HCEC 1CT (cell line): ENCODE data around the gene WHRN.

Experiments
- DNase-seq: peaks from one replicate; pipeline ENCODE4 v3.0.0-alpha.2; 2017

Gene WHRN

DNA sequence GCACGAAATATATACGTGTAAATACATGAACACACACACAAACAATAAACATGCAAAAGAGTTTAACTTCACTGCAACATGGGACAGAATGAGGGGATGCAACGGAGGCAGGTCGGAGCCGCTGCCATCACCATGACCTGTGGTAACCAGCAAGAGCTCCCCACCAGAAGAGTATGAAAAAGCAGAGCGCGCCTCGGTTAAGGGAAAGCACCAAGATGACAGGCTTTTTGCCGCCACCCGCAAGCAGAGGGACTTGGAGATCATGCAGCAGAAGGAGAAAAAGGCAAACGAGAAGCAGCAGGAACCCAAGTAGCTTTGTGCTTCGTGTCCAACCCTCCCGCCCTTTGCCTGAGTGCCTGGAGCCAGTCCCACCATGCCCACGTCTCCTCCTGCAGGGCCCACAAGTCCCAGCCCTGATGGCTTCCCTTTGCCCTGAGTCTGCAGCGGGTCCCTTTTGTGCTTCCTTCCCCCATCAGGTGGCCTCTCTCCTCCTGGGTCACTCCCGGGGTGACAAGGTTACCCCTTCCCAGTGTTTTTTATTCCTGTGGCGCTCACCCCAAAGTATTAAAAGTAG is 13.8 kb downstream of the WHRN start:
- DNase-seq, result no peak

DNA sequence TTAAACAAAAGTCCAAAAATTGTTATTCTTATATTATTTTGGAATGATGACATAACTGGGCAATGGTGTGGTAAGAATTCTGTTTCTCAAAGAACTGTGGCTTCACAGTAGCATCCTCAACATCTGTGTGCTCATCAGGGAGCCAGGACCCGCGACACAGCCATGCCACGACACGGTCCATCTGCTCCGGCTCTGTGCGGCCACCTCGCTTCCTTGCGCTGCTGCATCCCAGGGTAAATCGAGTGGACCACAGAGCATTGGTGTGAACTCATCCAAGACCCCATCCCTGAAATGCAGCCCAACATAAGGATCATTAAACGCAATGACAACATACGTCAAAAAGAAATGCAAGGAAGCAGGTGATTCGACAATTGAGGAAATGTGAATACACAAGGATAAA is 15.3 kb downstream of the WHRN start:
- DNase-seq, result no peak

DNA sequence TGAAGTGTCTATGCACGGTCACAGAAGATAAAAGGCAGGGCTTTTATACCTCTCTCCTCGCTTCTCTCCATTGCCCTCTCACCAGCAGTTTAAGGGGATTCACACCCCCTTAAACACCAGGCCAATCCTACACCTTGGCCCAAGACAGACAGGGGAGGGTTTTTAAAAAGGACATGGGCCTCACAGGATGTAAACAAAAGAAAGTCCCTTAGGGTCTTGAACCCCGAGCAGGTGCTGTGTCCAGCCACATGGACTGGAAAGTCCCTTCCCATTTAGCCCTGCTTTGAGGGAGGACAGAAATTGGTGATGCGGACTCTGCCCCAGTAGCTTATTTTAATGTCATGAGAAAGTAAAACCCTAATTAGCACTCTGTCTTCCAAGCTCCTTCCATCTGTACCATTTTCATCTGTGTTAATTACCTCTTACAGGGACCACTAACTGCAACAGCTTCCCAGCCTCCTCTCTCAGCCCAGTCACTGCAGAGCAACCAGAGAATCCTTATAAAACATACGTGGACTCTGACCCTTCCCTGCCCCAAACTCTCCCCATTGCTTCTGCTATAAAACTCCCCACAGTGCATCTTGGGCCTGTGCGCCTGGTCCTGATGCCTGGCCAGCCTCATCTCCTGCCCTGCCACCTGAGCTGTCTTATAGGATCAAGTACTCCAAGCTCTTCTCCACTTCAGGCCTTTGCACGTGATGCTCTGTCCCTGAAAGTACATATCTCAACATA is 16.7 kb downstream of the WHRN start:
- no peak for DNase-seq

DNA sequence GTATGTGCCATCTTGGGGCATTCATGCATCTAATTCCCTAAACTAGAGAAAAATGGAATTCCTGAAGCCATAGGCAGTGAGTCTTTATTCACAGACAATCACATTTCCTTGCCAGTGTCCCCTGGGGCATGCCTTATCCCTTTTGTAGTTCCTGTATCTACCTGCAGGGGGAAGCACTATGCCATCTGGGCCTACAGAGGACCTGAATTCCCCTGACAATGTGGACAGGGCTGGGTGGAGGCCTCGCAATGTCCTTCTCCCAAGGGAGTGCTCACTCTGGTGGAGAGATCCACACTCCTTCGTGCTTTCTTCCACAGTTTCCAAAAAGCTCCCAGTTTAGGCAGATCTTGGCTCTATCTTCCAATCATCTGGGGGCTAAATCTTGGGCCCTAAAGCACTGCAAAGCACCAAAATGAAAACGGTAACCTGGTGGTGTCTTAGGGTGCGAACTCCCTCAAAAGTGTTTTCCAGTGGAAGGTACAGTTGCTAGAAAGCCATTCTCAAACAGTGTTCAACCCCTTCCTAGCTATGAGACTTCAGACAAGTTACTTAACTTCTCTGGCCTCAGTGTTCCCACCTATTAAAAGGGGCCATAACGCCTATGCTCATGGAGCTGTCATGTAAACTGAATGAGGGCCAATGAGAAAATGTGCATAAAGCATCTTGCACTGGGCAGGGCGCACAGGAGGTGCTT is 17.5 kb downstream of the WHRN start:
- DNase-seq, result peak; percentile 64

DNA sequence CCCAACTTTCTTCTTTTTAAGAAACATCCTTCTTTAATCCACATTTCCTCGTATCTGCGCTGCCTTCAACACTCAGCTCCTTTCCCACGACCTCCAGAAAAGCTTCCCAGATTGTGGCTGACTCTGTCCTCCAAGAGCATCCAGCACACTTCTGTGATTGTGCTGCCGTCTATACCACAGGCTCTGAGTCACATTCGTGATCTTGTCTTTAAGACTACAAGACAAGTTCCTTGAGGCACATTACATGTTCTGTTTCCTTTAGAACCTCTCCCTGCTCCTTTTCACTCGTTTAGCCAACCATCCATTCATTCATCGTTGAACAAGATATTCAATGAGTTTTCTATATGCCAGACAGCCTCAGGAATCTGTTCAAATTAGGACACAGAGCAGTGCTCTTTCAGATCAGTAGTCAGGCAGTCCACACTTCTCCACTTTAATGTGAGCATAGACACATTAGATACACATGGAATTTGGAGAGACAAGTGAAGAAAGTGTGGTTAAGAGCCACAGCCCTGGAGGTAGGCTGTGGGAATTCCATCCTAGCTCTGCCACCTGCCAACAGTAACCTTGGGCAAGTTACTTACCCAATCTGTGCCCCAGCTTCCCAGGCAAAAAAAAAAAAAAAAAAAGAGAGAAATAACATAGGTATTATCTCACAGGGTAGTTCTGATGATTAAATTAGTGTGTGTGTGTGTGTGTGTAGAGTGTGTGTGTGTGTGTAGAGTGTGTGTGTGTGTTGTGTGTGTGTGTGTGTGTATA is 18.9 kb downstream of the WHRN start:
- no peak for DNase-seq

DNA sequence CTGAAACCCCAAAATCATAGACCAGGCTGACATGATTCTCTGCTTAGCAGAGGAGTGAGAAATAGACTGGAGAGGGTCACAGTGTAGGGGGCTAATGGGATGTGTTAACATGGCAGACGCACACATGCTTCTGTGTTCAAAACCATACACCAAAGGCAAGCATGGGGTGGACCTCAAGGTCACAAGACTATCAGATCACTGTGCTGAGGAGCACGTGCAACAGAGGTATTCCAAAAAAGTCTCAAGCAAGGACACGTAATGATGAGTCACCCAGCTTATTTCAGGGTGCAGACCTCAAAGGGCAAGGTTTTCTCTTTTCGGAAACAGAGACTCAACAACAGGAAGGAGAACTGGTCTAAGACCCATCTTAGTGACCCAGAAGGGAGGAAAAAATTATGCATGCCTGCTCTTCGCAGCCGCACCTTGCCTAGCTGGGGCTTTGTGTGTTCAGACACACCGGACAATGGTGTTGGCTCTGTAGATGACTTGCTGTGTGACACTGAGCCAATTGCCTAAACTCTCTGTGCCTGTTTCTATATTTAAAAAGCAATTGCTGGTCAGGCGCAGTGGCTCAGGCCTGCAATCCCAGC is 20.3 kb downstream of the WHRN start:
- peak; percentile 97 for DNase-seq

DNA sequence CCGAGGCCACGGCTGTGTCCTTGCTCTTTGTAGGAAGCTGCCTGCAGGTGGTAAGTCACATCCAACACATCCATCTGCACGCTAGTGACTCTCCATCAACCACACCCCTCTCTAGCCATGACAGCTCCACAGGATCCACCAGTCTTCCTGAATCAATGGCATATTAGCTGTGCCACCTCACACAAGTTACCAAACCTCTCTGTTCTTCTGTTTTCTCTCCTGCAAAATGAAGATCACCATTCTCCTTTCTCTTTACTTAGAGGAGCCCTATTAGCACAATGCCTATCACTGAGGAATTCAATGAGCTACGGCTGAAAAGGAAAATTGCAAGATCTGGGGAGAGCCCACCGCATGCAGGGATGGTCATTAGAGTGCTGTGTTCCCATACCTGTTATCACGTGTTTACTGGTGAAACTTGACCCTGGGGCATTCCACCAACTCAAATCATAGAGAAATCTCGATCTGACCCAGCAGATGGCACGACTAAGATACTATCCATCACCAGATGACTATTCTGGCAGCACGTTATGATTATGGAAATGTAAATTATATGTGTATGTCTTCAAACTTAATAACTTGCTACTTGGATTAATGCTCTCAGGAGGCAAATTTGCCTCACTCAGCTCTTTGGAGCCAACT is 20.9 kb downstream of the WHRN start:
- peak; percentile 13 for DNase-seq

DNA sequence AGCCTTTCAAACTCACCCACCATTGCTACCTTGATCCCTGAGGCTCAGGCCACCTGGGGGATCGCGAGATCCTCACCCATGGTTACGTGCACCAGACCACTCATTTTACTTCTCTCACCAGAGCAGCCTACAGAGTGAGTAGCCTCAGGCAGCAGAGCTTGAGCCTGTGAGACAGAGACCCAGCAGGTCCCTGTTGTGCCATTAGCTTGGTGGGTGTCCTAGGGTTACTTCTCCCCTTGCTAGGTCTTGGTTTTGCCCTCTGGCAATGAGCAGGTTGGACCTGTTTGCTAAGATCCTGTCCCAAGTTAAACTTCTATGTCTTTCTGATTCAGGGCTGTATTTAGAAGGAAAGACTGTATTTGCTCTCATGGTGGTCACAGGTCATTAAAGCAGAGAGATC is 21.8 kb downstream of the WHRN start:
- no peak for DNase-seq

DNA sequence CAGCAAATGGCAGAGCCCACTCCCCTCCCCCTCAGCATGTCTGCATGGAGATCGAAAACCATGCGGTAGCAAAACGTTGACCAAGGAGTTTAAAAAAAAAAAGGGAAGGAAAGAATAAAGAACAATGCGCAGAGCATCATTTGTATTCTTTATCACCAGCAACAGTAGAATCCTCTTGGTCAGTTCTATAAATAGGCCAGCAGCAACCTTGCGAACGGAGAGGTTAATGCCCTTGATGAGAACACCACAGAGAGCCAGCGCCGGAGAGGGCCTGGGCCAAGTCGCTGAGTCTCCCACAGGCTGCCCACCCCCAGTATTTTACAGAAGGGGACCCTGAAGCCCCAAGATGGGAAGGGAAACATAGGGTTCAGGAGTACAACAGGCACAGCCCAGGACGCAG is 22.7 kb downstream of the WHRN start:
- no peak for DNase-seq

DNA sequence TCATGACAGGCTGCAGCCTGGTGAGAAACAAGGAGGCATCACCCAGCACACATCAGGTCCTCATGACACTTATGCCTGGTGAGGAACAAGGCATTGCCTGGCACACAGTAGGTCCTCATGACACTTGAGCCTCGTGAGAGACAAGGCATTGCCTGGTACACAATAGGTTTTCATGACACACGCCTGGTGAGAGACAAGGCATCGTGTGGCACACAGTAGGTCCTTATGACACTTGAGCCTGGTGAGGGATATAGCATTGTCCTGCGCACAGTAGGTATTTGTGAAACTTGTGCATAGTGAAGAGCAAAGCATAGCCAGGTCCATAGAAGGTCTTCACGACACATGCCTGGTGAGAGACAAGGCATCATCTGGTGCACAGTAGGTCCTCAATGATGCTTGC is 23.5 kb downstream of the WHRN start:
- no peak for DNase-seq

DNA sequence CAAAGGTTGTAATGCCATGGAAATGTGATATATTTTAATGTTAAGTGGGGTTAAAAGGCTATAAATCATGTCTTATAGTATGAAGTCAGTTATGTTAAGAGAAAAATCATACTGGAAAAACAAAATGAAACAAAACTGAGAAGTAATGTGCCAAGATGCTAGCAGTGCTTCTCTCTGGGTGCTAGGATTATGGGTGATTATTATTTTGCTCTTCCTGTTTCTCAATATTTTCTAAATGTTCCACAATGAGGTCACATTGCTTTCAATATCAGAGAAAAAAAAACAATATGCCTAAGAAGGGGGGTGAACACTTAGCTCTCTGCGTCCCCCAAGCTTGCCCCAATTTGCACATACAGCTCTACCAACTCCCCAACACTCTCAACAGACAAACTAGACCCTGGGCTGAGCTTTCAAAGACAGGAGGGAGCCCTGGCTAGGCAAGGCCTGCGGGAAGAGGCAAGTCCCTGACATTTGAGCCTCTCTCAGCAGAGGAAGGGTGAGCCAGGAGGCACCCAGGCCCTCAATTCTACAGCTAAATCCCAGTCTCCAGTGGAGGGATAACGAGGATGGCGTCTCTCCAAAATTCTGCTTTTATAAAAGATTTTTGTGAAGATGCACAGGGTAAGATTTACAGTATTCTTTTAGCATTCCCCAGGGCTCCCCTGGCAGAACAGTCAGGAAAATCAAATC is 24.4 kb downstream of the WHRN start:
- no peak for DNase-seq

DNA sequence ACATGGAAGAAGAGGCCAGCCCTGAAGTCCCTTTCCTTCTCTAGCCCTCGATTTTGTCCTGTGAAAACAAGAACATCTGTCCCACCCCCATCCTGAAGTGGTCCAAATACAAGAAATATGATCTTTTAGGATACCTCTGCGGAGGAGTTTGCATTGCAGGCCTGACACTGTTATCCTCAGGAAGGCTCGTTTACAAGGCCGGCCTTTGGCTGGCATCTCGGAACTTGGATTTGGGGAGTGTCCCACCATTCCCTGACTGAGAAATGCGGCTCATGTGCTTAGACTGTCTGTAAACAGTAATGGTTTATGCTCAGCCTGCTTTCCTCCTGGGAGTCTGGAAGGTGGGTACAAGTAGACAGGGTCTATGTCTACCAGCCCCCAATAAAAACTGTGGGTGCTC is 26.4 kb downstream of the WHRN start:
- no peak for DNase-seq

DNA sequence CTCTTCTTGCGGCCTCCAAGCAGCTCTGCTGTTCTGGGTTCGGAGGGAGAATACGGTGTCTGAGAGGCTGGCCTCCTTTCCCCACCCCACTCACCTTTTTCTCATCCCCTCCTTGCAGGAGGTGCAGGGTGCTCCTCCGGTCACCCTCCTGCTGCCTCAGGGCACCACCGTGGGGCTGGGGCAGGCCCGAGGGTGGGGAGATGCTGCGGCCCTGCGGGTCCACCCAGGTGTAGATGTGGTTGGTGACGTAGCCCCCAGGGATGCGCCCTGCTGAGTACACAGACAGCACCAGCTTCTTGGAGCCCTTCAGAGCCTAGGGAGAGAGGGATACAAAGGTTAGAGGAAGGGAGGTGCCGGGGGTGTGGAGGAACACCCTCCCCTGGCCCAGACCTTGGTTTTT is 26.8 kb downstream of the WHRN start:
- no peak for DNase-seq

DNA sequence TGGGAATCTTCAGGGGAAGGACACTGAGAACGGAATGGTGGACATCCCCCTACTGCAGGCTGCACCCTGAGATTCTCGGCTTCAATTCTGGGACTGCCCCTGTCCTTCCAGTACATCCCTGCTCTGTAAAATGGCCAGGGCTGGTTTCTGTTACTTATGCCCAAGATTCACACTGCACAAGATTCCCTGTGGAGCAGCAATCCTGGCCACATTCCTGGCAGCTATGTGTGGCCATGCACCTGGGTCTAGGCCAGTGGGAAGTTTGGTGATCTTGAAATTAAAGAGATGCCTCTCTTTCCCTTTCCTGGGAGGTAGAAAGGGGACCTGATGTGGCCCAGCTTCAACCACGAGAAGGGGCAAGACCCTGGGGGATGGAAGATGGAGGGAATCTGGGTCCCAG is 27.6 kb downstream of the WHRN start:
- no peak for DNase-seq

DNA sequence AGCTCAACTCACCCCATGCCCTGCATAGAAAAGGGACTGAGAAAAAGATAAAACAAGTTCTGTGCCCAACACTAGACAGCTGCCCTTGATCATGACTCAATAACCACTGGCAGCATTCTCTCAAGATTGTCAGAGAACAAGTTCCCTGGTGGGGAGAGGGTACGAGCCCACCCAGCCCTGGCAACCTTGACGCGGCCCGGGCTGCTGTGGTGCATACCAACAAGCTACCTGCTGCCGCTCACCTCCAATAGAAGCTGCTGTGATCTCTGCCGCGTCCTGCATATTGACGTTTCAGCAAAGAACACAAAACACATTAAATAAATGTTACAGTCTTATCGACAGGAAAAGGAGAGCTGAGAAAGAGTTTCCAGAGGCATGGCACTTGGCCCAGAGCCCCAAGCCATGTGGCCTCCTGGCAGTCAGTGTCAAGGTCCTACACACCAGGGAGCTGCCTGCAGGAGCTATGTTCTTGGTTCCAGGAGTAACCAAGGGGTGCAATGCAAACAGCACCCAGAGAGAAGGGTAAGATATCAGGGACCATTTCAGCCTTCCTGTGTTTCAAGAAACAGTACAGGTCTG is 28.3 kb downstream of the WHRN start:
- DNase-seq, result no peak

DNA sequence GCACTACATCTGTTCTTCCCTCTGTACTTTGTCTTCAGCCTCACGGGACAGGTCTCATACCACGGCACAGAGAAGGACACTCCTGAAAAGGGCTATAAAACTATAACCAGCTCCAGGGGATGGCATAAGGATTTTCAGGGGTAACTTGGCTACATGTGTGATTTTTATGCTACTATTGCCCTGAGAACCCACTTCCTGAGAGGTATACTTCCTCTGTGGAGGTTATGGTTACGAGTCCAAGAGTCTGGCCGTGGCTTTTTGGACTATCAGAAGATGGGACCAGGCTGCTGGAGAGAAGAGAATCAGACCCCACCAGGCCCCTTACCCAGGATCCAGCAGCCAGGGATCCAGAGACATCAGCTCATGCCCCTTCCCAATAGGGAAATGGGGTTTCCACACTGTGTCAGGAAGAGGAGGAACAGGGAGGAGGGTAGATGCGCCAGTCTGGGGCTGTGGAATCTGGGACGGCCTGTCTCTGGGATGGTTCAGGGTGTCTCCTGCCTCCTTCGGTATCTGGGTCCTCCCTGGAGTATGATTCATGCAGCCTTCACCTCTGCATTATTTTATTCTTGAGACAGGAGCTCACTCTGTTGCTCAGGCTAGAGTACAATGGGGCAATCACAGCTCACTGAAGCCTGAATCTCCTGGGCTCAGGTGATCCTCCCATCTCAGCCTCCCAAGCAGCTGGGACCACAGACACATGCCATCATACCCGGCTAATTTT is 29.7 kb downstream of the WHRN start:
- DNase-seq, result no peak

DNA sequence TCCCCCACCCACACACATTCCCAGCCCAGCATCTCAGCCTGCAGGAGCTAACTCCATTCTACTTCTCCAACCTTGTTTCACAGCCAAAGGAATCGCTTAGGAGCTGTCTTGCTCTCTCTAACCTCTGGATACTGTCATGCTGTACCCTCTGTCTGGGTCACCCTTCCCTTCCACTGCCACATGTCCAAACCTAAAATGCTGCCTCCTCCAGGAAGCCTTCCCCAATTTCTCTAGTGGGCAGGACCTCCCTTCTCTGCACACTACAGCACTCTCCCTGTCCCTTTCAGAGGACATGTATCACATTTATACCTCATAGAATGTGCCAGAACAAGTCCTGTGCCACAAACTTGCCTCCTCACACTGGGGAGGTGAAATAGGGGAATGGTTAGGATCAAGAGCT is 30.8 kb downstream of the WHRN start:
- no peak for DNase-seq

DNA sequence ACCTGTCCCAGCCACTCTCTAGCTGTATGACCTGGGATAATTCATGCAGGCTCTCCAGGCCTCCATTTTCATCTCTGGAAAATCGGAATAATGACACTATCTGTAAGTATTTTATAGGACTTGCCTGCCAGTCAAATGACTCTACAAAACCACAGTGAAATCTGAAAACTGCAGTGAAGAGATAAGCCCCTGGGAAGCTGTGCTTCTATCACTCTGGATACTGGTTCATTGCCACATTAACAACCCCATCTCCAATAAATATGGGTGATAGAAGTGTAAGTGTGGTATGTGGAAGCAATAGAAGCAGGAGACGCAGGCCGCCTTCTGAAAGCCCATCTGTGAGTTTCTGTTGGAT is 31.8 kb downstream of the WHRN start:
- no peak for DNase-seq

DNA sequence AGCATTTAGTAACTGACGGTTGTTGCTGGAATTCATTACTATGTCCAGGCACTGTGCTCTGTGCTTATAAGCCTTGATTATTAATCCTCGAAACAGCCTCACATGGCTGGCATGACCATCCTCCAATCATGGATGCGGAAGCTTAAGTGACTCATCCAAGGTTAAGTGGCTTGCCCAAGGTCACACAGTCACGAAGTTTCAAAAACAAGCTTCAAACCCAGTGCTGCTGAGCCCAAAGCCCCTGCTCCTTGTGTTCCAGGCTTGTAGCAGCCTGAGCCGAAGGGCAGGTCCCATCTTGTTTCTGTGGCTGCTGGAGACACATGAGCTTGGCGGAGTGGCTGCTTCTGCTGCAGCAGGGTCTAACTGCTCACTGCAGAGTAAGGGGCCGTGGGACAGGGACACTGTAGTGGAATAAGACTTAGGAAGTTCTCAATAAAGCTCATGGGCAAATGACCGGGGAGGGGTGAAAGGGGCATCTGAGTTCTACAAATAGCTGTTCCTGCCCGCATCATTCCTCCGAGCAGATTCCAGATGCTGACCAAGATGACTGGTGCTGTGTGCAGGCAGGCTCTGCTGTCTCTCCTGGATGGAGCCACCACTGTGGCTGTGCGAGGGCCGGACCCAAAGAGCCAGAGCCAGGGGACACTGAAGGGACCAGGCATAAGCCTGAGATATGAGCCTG is 32.4 kb downstream of the WHRN start:
- DNase-seq, result peak; percentile 41

DNA sequence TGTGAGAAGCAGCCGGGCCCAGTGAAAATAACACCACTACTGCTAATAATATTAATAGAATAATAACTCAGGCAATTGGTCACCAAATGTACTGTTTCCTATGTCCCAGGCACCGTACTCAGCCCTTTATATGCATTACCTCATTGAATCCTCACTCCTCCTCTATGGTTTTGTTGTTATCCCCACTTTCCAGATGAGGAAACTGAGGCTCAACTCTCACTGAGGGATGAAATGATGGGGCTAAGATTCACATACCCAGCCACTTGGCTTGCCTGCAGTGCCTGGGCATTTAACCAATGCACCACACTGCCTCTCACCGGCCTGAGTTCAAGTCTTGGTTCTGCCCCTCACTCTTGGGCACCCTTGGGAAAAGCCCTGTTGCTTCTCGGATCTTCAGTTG is 34.1 kb downstream of the WHRN start:
- DNase-seq, result no peak

DNA sequence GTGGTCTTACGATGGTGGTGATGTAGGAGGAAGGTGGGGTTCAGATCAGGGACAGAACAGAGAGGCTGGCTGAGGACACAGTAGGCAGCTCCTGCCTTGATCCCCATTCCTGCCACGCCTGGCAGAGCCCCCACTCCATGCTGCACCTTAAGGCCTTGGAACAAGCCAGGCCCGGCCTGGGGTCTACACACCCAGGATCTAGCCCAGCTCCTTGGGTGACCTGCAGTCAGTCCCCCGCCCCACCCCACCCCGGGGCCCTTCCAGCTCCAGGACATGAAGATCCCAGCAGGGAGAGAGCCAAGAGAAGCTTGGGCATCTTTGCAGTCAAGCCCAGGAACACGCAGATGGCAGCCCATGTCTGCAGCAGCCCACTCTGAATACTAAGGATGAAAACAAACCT is 34.7 kb downstream of the WHRN start:
- DNase-seq, result no peak
